Epithelial cell of prostate (primary cell): ENCODE data around the gene SYTL3.

Experiments
- DNase-seq: peaks from one replicate; pipeline ENCODE4 v3.0.0-alpha.2; 2011; ENCODE audit warnings: low read depth, low spot score
- H3K27ac ChIP-seq: fragments of 450-650 bp; 2 replicates; pipeline ENCODE4 v1.5.1; 2017; ENCODE audit warnings: mild to moderate bottlenecking

The SYTL3 gene

DNA sequence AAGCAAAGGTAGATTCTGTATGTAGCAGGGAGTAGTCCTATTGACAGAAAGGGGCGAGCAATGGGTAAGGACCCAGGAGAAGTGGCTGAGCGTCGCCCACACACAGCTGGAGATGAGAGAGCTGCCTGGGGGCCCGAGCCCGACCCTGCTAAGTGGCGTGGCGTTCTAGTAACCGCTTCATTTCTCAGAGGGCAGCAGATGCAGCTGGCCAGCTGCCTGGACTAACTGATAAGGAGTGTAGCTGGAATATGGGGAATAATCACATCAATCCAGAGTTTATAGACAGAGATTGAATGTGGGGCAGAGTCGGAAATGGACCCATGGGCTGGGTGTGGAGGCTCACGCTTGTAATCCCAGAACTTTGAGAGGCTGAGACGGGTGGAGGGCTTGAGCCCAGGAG, 104.9 kb downstream of the SYTL3 start:
- no peak for DNase-seq

DNA sequence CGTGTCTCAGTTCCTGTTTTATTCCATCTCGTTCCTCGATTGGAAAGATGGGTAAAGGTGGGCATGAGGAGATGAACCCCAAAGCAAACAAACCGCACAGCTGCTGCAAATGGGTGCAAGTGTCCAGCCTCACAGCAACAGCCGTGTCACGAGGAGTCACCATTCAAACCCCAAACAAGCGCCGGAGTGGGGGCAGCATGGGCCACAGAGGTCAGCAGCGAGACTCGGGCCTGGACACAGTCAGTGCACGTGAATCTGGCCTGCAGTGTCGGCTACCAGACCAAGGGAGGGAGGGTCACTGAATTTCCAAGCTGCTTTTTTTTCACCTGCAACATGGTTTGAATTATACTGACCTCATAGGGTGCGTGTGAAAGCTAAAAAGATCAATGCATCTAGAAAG, 105.8 kb downstream of the SYTL3 start:
- no peak for DNase-seq
- H3K27ac ChIP-seq: no peak overlapping the region

More for the DNA sequence above, 104.9 kb downstream of the SYTL3 start:
- no peak overlapping the region for H3K27ac ChIP-seq

DNA sequence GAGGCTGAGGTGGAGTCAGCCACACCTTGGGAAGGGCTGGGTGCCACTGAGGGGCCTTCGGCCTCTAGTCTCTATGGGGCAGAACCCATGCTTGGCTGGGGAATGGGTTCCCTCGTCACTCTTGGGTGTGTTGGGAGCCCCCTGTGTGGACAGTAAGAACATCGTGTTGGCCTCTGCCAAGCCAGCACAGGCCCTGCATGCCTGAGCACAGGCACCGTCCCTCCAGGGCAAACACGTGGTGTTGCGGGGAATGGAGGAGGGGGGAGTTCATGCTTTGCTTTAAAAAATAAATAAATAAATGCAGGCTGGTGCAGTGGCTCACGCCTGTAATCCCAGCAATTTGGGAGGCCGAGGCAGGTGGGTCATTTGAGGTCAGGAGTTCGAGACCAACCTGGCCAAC, 106.3 kb downstream of the SYTL3 start:
- DNase-seq: no peak
- H3K27ac ChIP-seq: no peak overlapping the region

DNA sequence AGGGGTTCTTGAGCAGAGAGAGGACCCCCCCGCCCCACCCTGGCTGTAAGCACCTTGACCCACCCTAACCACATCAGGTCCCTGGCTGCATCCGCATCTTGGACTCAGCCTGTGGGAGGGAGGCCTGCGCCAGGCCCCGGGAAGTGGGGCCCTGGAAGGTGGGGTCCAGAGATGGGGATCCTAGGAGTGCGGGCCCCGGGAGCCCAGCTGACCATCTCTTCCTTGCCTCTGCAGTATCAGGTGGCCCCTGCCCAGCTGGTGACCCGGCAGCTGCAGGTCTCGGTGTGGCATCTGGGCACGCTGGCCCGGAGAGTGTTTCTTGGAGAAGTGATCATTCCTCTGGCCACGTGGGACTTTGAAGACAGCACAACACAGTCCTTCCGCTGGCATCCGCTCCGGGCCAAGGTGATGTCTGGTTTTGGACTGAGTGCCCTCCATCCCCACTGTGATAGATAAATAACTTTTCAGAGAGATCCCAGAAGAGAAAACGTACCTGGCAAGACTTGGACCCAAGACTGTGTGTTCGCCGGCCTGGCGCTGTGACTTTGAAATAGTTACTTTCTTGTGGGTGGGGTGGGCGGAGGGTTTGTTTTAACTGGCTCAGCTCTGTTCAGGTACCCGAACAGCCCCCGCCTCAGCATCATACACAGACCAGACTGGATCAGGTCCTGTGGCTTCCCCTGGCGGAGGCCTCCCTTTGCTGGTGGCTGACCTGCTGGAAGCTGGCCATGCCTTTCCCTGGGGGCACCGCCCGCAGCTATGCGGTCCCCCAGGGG, 107.3 kb downstream of the SYTL3 start:
- DNase-seq: no peak
- no peak overlapping the region for H3K27ac ChIP-seq

DNA sequence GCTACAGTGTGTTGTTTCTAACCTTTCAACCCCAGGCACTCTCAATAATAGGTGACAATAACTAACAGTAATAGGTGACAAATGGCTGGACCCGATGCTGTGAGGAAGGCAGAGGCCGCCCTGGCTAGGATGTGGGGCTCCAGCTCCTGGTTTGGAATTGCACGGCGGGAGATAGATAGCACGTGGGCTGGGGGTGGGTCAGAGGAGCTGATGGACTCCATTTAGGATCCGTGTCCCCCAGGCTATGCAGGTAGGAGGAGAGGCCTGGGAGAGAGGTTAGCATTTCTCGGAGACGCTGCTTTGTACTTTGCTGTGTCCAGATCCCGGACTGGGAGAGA, 107.9 kb downstream of the SYTL3 start:
- no peak overlapping the region for H3K27ac ChIP-seq
- no peak for DNase-seq

DNA sequence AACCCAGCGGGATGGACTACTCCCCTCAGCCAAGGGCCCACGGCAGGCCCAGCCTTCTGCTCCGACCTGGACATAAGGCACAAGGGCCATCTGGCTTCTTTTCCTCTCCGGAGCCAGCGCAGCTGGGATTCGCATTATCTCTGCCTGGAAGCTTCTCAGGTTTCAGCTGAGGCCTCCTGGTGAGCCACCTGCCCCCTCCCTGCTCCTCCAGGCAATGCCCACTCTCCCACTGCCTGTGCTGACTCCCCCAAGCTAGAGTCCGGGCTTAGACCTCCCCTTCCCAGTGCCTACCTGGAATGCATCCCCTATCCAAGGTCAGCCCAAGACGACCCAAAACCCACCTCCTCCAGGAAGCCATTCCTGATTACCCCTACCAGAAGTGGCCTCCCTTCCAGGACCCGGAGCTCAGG, 108.6 kb downstream of the SYTL3 start:
- no peak overlapping the region for H3K27ac ChIP-seq
- DNase-seq: no peak

DNA sequence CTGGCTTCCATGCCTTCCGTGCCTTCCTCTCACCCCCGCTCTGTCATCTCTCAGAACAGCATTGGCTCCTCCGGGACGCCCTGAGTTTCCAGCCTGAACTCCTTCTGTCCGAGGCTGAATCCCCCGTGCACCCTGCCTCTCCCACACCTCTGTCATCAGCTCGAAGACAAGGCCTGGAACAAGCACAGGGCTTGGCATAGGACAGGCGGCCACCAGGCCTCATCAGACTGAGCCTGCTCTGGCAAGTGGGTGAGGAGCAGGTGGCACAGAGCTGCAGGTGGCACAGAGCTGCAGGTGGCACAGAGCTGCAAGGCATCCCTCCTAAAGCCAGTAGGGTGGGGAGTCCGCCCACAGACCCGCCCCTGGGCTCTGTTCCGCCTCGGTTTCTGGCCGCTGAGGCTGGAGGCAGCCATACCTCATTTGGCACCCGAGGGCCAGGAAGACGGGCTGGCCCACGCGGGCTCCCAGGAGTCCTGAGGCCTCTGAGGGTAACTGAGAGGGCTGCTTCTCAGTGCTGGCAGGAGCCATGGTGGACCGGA, 109.2 kb downstream of the SYTL3 start:
- no peak for DNase-seq
- H3K27ac ChIP-seq: no peak overlapping the region

DNA sequence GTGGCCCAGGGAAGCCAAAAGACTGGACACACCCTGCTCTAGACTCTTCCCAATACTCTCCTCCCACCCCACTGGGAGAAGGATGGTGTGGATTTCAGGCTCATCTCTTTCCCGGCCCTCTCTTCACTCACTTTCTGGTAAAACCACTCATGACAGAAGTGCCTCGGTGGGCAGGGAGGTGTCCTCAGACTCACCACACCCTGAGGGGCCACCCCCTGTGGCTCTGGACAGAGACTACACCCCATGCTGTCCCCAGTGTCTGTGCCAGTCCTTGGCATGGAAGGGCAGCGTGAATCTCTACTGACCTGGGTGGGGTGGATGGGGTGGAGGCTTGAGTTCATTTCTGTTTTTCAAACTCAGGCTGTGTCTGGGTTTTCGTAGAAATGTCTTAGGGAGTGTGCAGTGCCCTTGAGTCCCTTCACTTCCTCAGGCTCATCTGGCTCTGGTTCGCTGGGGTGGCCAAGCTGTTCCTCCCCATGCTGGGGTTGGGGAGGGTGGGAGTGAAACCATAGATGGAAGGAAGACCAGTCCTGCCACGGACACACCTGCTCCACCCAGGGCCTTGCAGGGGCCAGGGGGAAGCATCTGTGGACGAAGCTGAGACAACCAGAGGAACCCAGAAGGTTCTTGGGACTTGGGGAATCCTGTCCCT, 110.2 kb downstream of the SYTL3 start:
- H3K27ac ChIP-seq: no peak overlapping the region
- DNase-seq: no peak

DNA sequence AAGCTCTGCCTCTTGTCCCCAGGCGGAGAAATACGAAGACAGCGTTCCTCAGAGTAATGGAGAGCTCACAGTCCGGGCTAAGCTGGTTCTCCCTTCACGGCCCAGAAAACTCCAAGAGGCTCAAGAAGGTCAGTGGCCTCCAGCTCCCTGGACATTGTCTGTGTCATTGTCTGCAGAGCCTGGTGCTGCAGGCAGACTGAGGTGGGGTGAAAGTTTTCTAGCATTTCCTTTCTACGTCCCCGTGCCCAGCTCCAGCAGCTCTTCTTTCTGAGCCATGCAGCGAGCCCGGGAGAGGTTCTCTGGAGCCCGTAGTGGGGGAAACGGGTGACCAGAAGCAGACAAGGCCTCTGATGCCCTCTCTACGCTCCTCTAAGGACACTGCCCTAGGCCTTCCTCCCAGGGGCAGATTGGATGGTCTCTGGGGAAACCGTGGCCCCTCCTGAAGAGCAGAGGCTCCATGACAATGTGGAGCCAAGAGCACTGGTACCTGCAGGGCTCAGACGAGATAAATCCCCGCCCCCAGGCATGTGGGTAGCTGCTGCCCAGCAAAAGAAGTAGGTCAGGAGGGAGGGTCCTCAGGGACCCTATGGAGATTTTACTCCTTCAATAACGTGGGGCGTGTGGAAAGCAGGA, 110.9 kb downstream of the SYTL3 start:
- H3K27ac ChIP-seq: no peak overlapping the region
- DNase-seq: no peak

DNA sequence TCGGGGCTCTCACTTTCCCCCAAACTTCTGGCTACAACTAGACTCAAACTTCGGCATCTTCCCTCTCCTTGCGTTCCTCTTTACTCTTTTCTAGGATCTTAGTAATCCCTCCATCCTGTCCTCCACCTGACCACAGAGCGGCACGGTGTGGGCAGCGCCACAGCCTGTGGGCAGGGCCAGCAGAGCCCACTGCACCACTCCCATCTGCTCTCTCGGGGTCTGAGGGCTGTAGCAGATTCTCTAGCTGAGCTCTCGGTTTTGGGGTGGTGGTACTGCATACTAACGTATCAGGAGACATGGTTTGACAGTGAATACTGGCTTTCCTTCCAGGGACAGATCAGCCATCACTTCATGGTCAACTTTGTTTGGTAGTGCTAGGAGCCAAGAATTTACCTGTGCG, 111.9 kb downstream of the SYTL3 start:
- no peak for DNase-seq
- no peak overlapping the region for H3K27ac ChIP-seq

DNA sequence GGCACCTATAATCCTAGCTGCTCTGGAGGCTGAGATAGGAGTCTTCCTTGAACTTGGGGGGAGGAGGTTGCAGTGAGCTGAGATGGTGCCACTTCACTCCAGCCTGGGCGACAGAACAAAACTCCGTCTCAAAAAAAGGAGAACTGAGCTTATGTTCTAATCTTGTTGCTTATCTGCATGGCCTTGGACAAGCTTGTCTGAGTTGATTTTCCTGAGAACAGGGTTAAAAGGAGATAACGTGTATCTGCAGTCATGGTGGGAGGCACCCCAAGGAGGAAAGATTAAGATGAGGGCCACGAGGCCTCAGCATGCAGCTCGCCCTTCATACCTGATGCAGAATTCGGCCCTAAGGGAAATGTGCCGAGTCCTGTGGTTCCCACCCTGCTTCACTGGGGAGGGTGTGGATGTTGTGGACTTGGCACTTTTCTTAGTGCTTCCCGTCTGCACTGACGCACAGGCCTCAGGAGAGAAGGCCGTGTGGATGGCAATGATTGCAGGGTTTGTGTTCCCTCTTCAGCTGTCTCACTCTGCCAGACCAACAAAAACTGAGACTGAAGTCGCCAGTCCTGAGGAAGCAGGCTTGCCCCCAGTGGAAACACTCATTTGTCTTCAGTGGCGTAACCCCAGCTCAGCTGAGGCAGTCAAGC, 113.1 kb downstream of the SYTL3 start:
- peak overlapping the region; percentile 16 for H3K27ac ChIP-seq
- DNase-seq: no peak

DNA sequence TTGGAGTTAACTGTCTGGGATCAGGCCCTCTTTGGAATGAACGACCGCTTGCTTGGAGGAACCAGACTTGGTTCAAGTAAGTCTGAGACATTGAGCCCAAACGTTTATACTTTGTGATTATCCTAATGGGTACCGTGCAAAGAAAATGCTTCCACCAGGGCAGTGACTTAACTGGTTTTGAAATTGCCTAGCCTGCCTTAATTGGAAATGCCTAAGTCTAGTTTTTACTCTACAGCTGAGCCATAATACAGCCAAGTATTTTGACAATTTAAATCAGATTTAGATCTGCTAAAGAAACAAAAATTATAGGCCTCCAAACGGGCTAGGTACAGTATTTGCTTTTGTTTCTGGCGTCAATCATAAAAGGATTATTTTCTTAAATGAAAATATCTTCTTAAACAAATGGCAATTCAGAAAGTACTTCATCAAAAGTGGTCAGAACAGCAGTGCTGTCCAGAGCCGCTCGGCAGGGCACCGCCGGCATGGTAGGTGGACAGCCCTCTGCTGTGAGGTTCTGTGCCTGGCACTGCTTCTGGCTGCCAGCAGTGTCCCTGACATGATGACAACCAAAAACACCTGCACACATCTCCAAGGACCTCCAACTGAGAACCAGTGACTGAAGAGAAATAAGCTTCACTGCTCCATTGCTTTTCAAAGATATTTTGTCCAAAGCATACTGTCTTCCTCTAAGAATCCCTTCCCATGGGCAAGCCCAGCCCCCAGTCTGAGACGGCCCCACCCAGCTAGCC, 113.8 kb downstream of the SYTL3 start:
- peak overlapping the region; percentile 16 for H3K27ac ChIP-seq
- DNase-seq: no peak

DNA sequence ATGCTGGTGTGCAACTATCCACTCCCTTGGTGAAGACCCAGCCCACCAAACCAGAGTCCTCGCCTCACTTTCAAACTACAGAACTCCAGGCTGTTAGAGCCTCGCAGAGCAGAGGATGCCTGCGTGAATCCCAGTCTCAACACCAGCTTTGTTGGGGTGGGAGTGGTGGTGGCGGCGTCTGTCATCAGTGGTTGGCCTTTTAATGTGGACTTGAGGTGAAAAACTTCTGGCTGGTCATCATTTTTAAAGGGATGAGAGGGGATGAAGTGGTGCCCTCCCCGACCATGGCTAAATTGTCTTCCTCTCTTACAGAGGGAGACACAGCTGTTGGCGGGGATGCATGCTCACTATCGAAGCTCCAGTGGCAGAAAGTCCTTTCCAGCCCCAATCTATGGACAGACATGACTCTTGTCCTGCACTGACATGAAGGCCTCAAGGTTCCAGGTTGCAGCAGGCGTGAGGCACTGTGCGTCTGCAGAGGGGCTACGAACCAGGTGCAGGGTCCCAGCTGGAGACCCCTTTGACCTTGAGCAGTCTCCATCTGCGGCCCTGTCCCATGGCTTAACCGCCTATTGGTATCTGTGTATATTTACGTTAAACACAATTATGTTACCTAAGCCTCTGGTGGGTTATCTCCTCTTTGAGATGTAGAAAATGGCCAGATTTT, 114.5 kb downstream of the SYTL3 start:
- peak overlapping the region; percentile 16 for H3K27ac ChIP-seq
- DNase-seq: no peak

DNA sequence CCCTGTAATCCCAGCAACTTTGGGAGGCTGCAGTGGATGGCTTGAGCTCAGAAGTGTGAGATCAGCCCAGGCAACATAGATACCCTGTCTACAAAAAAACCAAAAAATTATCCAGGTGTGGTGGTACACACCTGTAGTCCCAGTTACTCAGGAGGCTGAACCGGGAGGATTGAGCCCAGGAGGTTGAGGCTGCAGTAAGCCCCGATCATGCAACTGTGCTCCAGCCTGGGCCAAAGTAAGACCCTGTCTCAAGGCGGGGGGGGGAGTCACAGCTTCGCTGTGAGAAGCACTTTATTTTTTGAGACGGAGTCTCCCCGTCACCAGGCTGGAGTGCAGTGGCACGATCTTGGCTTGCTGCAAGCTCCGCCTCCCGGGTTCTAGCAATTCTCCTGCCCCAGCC, 115.1 kb downstream of the SYTL3 start:
- no peak for DNase-seq
- no peak overlapping the region for H3K27ac ChIP-seq

DNA sequence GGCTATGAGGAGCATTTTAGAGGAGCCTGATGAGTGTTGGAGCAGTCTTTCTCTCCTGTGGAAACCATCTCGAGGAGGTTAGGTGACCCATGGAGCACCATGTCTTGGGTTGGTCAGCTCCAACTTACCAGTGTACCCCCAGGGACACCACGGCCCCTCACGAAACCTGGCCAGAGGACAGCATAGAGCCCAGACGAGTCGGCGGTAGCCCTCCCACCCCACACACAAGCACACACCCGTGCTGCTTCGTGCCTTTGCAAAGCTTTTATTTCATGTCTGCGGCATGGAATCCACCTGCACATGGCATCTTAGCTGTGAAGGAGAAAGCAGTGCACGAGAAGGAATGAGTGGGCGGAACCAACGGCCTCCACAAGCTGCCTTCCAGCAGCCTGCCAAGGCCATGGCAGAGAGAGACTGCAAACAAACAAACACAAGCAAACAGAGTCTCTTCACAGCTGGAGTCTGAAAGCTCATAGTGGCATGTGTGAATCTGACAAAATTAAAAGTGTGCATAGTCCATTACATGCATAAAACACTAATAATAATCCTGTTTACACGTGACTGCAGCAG, 115.7 kb downstream of the SYTL3 start:
- no peak overlapping the region for H3K27ac ChIP-seq
- no peak for DNase-seq

DNA sequence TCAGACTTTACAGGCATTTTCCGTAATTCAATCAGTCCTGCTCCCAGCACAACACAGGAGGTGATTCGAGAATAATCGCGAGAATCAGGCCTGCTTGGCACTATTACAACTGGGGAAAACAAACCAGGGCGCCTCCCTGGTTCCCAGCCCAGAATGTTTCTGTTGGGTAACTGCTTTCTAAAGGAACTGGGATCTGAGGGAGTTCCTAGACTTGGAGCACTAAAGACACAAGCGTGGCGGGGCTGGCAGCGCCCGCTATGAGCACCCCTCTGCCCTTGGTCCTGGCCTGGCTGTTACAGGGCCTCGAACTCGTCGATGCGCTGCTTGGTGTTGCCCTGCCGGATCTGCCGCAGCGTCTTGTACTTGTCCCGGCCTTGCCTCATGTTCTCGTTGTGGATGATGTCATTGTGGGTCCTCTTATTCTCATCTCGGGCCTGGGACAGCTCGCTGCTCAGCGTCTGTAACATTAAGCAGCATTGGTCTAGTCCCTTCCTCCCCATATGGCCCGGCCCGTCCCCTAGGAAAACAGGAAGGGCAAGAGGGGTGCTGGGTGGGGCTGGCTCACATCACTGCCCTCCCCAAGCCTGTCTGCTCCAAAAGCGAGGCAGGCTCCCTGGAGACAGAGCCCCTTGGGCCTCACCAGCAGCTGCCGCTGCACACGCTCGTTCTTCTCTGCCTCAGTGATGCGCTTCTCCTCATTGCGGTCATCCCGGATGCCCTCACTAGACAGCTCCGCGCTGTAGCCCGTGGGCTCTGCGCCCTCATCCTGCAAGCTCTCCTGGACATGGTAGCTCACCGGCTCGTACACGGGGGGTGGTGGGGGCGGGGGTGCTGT, 117.0 kb downstream of the SYTL3 start:
- H3K27ac ChIP-seq: no peak overlapping the region
- no peak for DNase-seq

DNA sequence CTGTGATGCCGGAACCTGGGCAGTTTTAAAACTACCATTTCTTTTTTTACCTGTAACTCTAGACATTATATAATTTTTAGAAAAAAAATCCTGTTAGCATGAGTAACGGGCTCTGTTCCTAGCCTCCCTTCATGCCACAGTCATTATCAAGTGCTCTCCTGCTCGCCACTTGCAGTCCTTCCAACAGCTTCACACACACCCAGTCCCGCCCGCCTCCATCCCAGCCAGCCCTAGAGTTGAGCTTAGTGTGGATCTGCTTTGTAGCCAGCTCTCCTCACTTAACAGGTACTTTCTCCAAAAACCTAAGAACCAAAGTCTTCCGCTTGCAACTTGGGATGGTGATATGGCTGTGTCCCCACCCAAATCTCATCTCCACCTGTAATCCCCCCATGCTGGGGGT, 117.9 kb downstream of the SYTL3 start:
- H3K27ac ChIP-seq: no peak overlapping the region
- DNase-seq: no peak

DNA sequence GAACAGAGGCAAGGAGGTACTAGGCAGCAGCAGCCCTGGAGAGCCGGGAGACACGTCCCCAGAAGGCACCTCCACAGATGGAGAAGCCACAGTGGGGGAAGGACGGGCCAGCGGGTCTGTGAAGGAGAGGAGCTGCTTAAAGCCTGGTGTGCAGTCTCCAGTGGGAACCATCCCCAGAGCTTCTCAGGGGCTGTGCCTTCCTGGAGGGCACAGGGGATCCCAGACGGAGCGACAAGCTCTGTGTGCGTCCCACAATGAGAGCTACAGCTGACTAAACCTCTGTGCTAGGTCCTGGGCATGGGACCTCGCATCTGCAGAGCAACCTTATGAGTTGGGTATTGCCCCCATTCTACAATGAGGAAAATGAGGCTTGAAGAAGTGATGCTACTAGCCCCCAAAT, 118.6 kb downstream of the SYTL3 start:
- DNase-seq: no peak
- no peak overlapping the region for H3K27ac ChIP-seq
